Osteocyte (in vitro differentiated cells): ENCODE data around the gene COMMD2. TPM values are rescaled to one million over a fixed set of nuclear protein-coding genes. Genes with fewer than 3 reads are reported as not detected.

Experiments used
- DNase-seq: peaks from one replicate; pipeline ENCODE4 v3.0.0; 2021; ENCODE audit warnings: mixed read lengths; ENCODE audit not compliant: unreplicated experiment; ENCODE audit errors: extremely low spot score
- H3K27ac Mint-ChIP-seq: one replicate; pipeline ENCODE4 v1.8.0; 2021; ENCODE audit warnings: mild to moderate bottlenecking, mixed read lengths; ENCODE audit not compliant: unreplicated experiment
- H3K27me3 Mint-ChIP-seq: one replicate; pipeline ENCODE4 v1.8.0; 2021; ENCODE audit warnings: mixed read lengths; ENCODE audit not compliant: unreplicated experiment
- H3K36me3 Mint-ChIP-seq: one replicate; pipeline ENCODE4 v1.8.0; 2021; ENCODE audit warnings: mixed read lengths; ENCODE audit not compliant: unreplicated experiment
- H3K4me1 Mint-ChIP-seq: one replicate; pipeline ENCODE4 v1.8.0; 2021; ENCODE audit warnings: mixed read lengths; ENCODE audit not compliant: unreplicated experiment
- H3K4me3 Mint-ChIP-seq: one replicate; pipeline ENCODE4 v1.8.0; 2021; ENCODE audit warnings: mild to moderate bottlenecking, moderate library complexity, mixed read lengths; ENCODE audit not compliant: unreplicated experiment
- H3K9me3 Mint-ChIP-seq: one replicate; pipeline ENCODE4 v1.8.0; 2021; ENCODE audit warnings: mixed read lengths; ENCODE audit not compliant: unreplicated experiment
- total RNA-seq: library from RNA; stranded (reverse); gene quantifications from 2 replicates; pipeline ENCODE4 v1.2.1, GENCODE V29; 2021
- TF ChIP-seq, protein P1 (sequence below): fragments of 200-600 bp; sonication (generic); IDR thresholded peaks from 2 replicates; pipeline ENCODE4 v1.5.0; 2021; ENCODE audit warnings: antibody characterized with exemption, mild to moderate bottlenecking, moderate library complexity

The COMMD2 gene
- total RNA-seq, 1 donor from 2014 or later: 49.7 TPM

GRCh38 chr3:149781741-149782140 is 29.5 kb upstream of the COMMD2 start:
- Mint-ChIP-seq H3K4me1 (peaks cover 18% of the 10 kb centered on the region), H3K9me3 (no peaks in the 10 kb centered on the region), H3K4me3 (no peak overlapping the region), H3K27me3 (no peaks in the 10 kb centered on the region), H3K36me3 (no peaks in the 10 kb centered on the region), H3K27ac (no peak overlapping the region)
- DNase-seq: no peak
- TF ChIP-seq, protein P1, sequence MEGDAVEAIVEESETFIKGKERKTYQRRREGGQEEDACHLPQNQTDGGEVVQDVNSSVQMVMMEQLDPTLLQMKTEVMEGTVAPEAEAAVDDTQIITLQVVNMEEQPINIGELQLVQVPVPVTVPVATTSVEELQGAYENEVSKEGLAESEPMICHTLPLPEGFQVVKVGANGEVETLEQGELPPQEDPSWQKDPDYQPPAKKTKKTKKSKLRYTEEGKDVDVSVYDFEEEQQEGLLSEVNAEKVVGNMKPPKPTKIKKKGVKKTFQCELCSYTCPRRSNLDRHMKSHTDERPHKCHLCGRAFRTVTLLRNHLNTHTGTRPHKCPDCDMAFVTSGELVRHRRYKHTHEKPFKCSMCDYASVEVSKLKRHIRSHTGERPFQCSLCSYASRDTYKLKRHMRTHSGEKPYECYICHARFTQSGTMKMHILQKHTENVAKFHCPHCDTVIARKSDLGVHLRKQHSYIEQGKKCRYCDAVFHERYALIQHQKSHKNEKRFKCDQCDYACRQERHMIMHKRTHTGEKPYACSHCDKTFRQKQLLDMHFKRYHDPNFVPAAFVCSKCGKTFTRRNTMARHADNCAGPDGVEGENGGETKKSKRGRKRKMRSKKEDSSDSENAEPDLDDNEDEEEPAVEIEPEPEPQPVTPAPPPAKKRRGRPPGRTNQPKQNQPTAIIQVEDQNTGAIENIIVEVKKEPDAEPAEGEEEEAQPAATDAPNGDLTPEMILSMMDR: no peak

DNA sequence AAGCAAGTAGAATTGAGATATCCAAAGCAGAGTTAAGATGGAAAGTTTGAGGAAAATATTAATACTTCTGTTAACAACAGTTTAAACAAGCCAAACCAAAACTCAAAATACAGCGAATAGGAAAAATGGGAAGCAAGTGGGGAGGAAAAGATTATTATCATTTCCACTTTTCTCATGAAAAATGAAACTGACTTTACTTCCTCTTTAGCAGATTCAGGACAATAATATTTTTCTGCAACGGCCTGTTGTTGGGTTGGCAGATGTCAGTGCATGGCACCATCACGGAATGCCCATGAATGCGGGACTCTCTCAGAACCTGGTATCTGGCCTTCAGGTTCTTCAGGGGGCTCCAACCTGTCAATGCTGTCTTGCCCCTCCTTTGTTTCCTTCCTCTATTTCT is 28.9 kb upstream of the COMMD2 start:
- no peaks in the 10 kb centered on the region for H3K27me3 Mint-ChIP-seq
- TF ChIP-seq, protein P1: no peak
- DNase-seq: no peak
- H3K4me1 Mint-ChIP-seq: peaks cover 18% of the 10 kb centered on the region
- no peak overlapping the region for H3K27ac Mint-ChIP-seq
- no peaks in the 10 kb centered on the region for H3K36me3 Mint-ChIP-seq
- no peaks in the 10 kb centered on the region for H3K9me3 Mint-ChIP-seq
- H3K4me3 Mint-ChIP-seq: no peak overlapping the region

GRCh38 chr3:149777414-149778214 is 25.3 kb upstream of the COMMD2 start:
- TF ChIP-seq, protein P1: no peak
- H3K4me3 Mint-ChIP-seq: no peak overlapping the region
- no peaks in the 10 kb centered on the region for H3K27me3 Mint-ChIP-seq
- no peak for DNase-seq
- peaks cover 2% of the 10 kb centered on the region for H3K4me1 Mint-ChIP-seq
- no peak overlapping the region for H3K27ac Mint-ChIP-seq
- no peaks in the 10 kb centered on the region for H3K9me3 Mint-ChIP-seq
- no peaks in the 10 kb centered on the region for H3K36me3 Mint-ChIP-seq

- no peak for DNase-seq
- H3K27me3 Mint-ChIP-seq: peaks cover 4% of the 10 kb centered on the region
- no peaks in the 10 kb centered on the region for H3K36me3 Mint-ChIP-seq
- H3K9me3 Mint-ChIP-seq: no peaks in the 10 kb centered on the region
- H3K4me1 Mint-ChIP-seq: peaks cover 2% of the 10 kb centered on the region
- TF ChIP-seq, protein P1: no peak
- no peak overlapping the region for H3K4me3 Mint-ChIP-seq
- no peak overlapping the region for H3K27ac Mint-ChIP-seq
These were observed 23.9 kb upstream of the COMMD2 start for GRCh38 chr3:149776170-149776569.

- Mint-ChIP-seq H3K4me1 (peaks cover 2% of the 10 kb centered on the region), H3K36me3 (no peaks in the 10 kb centered on the region), H3K4me3 (no peak overlapping the region), H3K27ac (no peak overlapping the region), H3K27me3 (peaks cover 13% of the 10 kb centered on the region), H3K9me3 (no peaks in the 10 kb centered on the region)
- TF ChIP-seq, protein P1: no peak
- no peak for DNase-seq
These were observed 20.6 kb upstream of the COMMD2 start for GRCh38 chr3:149772861-149773260.
